ENCODE data around the gene CYP21A2.
"Not testable (repeated sequence)": the region's sequence is repeated elsewhere in the genome, so short reads cannot be mapped to it uniquely, and the experiment has no call there.

DNA sequence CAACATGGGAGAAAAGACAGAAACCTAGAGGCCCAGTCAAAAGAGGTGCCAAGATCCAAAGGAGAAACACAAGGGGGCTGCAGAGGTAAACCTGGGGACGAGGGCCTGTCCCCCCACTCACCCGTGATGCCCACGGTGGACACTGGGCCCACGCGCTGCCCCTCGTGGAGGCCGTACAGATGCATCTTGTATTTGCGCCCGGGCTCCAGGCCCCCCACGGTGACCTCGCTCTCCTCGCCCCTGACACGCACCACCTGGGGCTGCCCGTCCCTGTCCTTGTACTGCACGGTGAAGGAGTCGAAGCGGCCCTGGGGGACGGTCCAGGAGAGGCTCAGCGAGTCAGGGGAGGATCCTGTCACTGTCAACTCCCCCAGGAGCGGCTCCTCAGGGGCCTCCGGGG lies 10.9 kb downstream of the CYP21A2 start:
- TF ChIP-seq MAX (IDR thresholded peaks at IDR 0.05); EGR1 (IDR thresholded peaks at IDR 0.05; ENCODE audit: low read depth in 2 of 2); RAD21 (IDR thresholded peaks at IDR 0.05); GABPA (IDR thresholded peaks at IDR 0.05 in 1 of 2, conservative IDR thresholded peaks at IDR 0.05 in 1 of 2); RXRA (IDR thresholded peaks at IDR 0.05); TAF1 (conservative IDR thresholded peaks at IDR 0.05); REST (IDR thresholded peaks at IDR 0.05); FOXA1 (IDR thresholded peaks at IDR 0.05); NR2F2 (IDR thresholded peaks at IDR 0.05); SP1 (IDR thresholded peaks at IDR 0.05); YY1 (IDR thresholded peaks at IDR 0.05): not testable (repeated sequence)
- TF ChIP-seq, protein P1, sequence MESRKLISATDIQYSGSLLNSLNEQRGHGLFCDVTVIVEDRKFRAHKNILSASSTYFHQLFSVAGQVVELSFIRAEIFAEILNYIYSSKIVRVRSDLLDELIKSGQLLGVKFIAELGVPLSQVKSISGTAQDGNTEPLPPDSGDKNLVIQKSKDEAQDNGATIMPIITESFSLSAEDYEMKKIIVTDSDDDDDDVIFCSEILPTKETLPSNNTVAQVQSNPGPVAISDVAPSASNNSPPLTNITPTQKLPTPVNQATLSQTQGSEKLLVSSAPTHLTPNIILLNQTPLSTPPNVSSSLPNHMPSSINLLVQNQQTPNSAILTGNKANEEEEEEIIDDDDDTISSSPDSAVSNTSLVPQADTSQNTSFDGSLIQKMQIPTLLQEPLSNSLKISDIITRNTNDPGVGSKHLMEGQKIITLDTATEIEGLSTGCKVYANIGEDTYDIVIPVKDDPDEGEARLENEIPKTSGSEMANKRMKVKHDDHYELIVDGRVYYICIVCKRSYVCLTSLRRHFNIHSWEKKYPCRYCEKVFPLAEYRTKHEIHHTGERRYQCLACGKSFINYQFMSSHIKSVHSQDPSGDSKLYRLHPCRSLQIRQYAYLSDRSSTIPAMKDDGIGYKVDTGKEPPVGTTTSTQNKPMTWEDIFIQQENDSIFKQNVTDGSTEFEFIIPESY (IDR thresholded peaks at IDR 0.05) = not testable (repeated sequence)
- TF ChIP-seq, protein P2, sequence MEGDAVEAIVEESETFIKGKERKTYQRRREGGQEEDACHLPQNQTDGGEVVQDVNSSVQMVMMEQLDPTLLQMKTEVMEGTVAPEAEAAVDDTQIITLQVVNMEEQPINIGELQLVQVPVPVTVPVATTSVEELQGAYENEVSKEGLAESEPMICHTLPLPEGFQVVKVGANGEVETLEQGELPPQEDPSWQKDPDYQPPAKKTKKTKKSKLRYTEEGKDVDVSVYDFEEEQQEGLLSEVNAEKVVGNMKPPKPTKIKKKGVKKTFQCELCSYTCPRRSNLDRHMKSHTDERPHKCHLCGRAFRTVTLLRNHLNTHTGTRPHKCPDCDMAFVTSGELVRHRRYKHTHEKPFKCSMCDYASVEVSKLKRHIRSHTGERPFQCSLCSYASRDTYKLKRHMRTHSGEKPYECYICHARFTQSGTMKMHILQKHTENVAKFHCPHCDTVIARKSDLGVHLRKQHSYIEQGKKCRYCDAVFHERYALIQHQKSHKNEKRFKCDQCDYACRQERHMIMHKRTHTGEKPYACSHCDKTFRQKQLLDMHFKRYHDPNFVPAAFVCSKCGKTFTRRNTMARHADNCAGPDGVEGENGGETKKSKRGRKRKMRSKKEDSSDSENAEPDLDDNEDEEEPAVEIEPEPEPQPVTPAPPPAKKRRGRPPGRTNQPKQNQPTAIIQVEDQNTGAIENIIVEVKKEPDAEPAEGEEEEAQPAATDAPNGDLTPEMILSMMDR (IDR thresholded peaks at IDR 0.05; ENCODE audit: low read depth, low read length, missing input control) = not testable (repeated sequence)

Data from liver (tissue), 3 donors.